ENCODE measurements around the gene HSPG2. TPM values are rescaled to one million over a fixed set of nuclear protein-coding genes. Genes with fewer than 3 reads are reported as not detected.

HSPG2 gene
- total and polyA plus RNA-seq, 2 of the 13 experiments (the other 11 are each of a cell fraction or from before 2014, with no cell fraction given), result 9.1 to 13.1 TPM

GRCh38 chr1:21871943-21872342 lies 65.2 kb downstream of the HSPG2 start (continued):
- TF ChIP-seq ZC3H13 (CRISPR knock-in tag; IDR thresholded peaks at IDR 0.05) (no peak), NFE2L1 (CRISPR knock-in tag; IDR thresholded peaks at IDR 0.05; ENCODE audit: borderline replicate concordance) (no peak), ZBTB7B (CRISPR knock-in tag; IDR thresholded peaks at IDR 0.05) (no peak), XRCC5 (optimal IDR thresholded peaks at IDR 0.05; ENCODE audit: low read length) (no peak), HIVEP1 (CRISPR knock-in tag; IDR thresholded peaks at IDR 0.05) (no peak), SAP130 (CRISPR knock-in tag; IDR thresholded peaks at IDR 0.05; ENCODE audit: low read depth) (no peak), GMEB1 (CRISPR knock-in tag; IDR thresholded peaks at IDR 0.05; ENCODE audit: borderline replicate concordance) (no peak)

DNA sequence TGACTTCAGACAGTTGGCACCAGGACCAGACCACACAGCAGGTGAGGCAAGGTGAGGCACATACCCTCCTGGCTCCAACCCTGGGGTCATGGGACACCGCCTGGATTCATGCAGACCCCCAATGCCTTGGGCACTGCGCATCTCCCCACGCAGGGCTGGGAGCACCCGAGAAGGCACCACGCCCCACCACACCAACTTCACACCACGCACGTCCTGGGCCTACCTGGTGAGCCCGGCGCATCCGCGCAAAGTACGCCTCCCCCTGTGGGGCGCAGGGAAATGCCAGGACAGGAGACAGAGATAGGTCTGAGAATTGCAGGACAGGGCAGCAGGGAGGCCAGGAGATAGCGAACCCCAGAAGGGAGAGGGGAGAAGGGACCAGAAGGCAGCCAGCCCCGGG lies 66.5 kb downstream of the HSPG2 start:
- Histone ChIP-seq H3K79me2 (ENCODE audit: insufficient read depth, low read length) (no peaks in the 10 kb centered on the region), H4K20me1 (ENCODE audit: insufficient read depth, low read length) (no peaks in the 10 kb centered on the region; the same call in 1 of the 2 replicates), H3K4me3 (replicated peaks in 1 of 3; ENCODE audit: insufficient read depth in 1 of 3, low read depth in 2 of 3, low read length in 3 of 3) (no peak overlapping the region), H2AFZ (ENCODE audit: low read length) (no peak overlapping the region), H3K27me3 (ENCODE audit: control insufficient read depth in 1 of 2, insufficient read depth in 2 of 2, low read length in 2 of 2) (no peaks in the 10 kb centered on the region), H3K4me2 (ENCODE audit: low read depth, low read length) (no peak overlapping the region), H3K9ac (ENCODE audit: insufficient read depth, low read depth, low read length) (no peak overlapping the region), H3K36me3 (replicated peaks in 1 of 2; ENCODE audit: control insufficient read depth in 1 of 2, insufficient read depth in 2 of 2, low read length in 2 of 2) (peaks cover 19 to 25% of the 10 kb centered on the region in 2 experiments; a peak in 4 of 5 replicates), H3K27ac (ENCODE audit: extremely low read length, insufficient read depth, low read length) (no peak overlapping the region), H3K9me3 (ENCODE audit: low read length) (no peaks in the 10 kb centered on the region), H3K4me1 (ENCODE audit: insufficient read depth, low read length) (peaks cover 32% of the 10 kb centered on the region)
- no peak for ATAC-seq
- no peak for FAIRE-seq
- ChIA-PET POLR2A (no interaction called here), CTCF (ENCODE audit: low intra/inter-chr PET ratio, low total read pairs) (no interaction called here)
- intact Hi-C loops (cut with micrococcal nuclease; ENCODE audit: unreplicated experiment), result no loop called here
- DNase-seq (ENCODE audit: low spot score), result no peak
- no TSS peak for BruUV-seq (replicated peaks)
- TF ChIP-seq, protein P1, sequence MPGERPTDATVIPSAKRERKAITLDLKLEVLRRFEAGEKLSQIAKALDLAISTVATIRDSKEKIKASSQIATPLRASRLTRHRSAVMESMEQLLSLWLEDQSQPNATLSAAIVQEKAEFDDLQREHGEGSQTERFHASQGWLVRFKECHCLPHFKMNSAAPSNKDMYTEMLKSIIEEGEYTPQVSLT (CRISPR knock-in tag; IDR thresholded peaks at IDR 0.05; ENCODE audit: borderline replicate concordance, low read depth), result no peak
- in situ Hi-C loops (cut with HindIII; ENCODE audit: extremely low pct_ligation_motif_present, low pct_unique_long_range_greater_than_20kb), result no loop called here
- no CpG with 5 or more reads among the region's 15 CpGs for WGBS (ENCODE audit: low lambda C conversion rate)
